ENCODE measurements around the gene GPR153. TPM values are rescaled to one million over a fixed set of nuclear protein-coding genes. Genes with fewer than 3 reads are reported as not detected.

Gene GPR153
- polyA plus RNA-seq, 1 donor from 2014 or later = 26.9 TPM

DNA sequence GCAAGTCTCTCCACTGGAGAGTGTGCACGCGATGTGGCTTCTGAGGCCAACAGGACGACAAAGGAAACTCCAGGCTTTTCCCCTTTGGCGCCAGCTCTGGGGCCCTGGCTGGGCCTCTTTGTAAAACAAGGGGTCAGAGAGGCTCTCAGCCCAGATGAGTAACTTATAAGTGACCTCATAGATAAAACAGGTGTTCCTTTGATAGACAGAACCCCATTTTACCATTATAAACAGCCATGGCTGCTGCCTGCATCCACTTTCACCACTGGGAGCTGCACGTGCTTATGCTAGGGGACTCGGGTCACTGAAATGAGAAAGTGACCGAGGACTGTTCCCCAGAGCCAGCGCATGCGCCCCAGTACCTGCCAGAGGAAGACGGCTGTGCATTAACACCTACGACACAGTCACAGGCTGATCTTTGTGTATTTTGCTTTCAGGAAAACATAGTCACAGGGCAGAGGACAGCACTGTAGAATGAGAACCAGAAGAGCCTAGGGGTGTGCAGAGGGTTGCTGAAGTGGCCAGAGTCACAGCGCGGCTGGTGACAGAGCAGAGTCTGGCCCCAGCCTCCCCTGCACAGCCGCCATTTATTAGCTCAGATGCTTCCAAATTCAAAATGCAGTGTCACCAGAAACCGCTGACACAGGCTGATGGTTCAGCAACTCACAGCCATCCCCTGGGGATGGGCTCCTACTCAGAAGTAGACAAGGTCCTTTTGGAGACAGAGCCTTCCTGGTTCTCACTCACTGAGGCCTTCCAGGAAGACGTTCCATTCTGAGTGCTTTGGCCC lies 42.3 kb downstream of the GPR153 start:
- Histone ChIP-seq H3K36me3 (ENCODE audit: insufficient read depth, low read length) (no peaks in the 10 kb centered on the region), H3K4me2 (ENCODE audit: low read length) (no peak overlapping the region), H4K20me1 (ENCODE audit: insufficient read depth) (no peaks in the 10 kb centered on the region), H3K27me3 (ENCODE audit: insufficient read depth, low read depth, low read length) (no peaks in the 10 kb centered on the region), H3K9me2 (ENCODE audit: insufficient read depth, low read length) (no peaks in the 10 kb centered on the region), H3K9me3 (ENCODE audit: low read length) (no peaks in the 10 kb centered on the region), H3K79me2 (replicated peaks; ENCODE audit: insufficient read depth, low read length) (no peaks in the 10 kb centered on the region), H3K27ac (ENCODE audit: low read length) (no peak overlapping the region), H3F3A (ENCODE audit: insufficient read depth, low read length, poor library complexity, severe bottlenecking) (no peaks in the 10 kb centered on the region), H2AFZ (ENCODE audit: low read depth, low read length) (no peak overlapping the region), H3K9ac (ENCODE audit: low read length) (no peak overlapping the region), H3K4me3 (ENCODE audit: low read length) (no peak overlapping the region)
- TF ChIP-seq EZH2 (IDR thresholded peaks at IDR 0.05; ENCODE audit: borderline replicate concordance, insufficient read depth, low read length, poor library complexity, severe bottlenecking) (no peak), SMC3 (conservative IDR thresholded peaks at IDR 0.05; ENCODE audit: poor library complexity) (no peak), MXI1 (conservative IDR thresholded peaks at IDR 0.05; ENCODE audit: poor library complexity, severe bottlenecking) (no peak), EP300 (conservative IDR thresholded peaks at IDR 0.05; ENCODE audit: poor library complexity, severe bottlenecking) (no peak), RAD21 (conservative IDR thresholded peaks at IDR 0.05) (no peak), POLR2AphosphoS5 (IDR thresholded peaks at IDR 0.05) (no peak), TAF1 (IDR thresholded peaks at IDR 0.05; ENCODE audit: low read depth) (no peak)
- TF ChIP-seq, protein P1, sequence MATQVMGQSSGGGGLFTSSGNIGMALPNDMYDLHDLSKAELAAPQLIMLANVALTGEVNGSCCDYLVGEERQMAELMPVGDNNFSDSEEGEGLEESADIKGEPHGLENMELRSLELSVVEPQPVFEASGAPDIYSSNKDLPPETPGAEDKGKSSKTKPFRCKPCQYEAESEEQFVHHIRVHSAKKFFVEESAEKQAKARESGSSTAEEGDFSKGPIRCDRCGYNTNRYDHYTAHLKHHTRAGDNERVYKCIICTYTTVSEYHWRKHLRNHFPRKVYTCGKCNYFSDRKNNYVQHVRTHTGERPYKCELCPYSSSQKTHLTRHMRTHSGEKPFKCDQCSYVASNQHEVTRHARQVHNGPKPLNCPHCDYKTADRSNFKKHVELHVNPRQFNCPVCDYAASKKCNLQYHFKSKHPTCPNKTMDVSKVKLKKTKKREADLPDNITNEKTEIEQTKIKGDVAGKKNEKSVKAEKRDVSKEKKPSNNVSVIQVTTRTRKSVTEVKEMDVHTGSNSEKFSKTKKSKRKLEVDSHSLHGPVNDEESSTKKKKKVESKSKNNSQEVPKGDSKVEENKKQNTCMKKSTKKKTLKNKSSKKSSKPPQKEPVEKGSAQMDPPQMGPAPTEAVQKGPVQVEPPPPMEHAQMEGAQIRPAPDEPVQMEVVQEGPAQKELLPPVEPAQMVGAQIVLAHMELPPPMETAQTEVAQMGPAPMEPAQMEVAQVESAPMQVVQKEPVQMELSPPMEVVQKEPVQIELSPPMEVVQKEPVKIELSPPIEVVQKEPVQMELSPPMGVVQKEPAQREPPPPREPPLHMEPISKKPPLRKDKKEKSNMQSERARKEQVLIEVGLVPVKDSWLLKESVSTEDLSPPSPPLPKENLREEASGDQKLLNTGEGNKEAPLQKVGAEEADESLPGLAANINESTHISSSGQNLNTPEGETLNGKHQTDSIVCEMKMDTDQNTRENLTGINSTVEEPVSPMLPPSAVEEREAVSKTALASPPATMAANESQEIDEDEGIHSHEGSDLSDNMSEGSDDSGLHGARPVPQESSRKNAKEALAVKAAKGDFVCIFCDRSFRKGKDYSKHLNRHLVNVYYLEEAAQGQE (IDR thresholded peaks at IDR 0.05; ENCODE audit: borderline replicate concordance) = no peak
- TF ChIP-seq, protein P2, sequence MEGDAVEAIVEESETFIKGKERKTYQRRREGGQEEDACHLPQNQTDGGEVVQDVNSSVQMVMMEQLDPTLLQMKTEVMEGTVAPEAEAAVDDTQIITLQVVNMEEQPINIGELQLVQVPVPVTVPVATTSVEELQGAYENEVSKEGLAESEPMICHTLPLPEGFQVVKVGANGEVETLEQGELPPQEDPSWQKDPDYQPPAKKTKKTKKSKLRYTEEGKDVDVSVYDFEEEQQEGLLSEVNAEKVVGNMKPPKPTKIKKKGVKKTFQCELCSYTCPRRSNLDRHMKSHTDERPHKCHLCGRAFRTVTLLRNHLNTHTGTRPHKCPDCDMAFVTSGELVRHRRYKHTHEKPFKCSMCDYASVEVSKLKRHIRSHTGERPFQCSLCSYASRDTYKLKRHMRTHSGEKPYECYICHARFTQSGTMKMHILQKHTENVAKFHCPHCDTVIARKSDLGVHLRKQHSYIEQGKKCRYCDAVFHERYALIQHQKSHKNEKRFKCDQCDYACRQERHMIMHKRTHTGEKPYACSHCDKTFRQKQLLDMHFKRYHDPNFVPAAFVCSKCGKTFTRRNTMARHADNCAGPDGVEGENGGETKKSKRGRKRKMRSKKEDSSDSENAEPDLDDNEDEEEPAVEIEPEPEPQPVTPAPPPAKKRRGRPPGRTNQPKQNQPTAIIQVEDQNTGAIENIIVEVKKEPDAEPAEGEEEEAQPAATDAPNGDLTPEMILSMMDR (IDR thresholded peaks at IDR 0.05; ENCODE audit: poor library complexity, severe bottlenecking) = no peak

DNA sequence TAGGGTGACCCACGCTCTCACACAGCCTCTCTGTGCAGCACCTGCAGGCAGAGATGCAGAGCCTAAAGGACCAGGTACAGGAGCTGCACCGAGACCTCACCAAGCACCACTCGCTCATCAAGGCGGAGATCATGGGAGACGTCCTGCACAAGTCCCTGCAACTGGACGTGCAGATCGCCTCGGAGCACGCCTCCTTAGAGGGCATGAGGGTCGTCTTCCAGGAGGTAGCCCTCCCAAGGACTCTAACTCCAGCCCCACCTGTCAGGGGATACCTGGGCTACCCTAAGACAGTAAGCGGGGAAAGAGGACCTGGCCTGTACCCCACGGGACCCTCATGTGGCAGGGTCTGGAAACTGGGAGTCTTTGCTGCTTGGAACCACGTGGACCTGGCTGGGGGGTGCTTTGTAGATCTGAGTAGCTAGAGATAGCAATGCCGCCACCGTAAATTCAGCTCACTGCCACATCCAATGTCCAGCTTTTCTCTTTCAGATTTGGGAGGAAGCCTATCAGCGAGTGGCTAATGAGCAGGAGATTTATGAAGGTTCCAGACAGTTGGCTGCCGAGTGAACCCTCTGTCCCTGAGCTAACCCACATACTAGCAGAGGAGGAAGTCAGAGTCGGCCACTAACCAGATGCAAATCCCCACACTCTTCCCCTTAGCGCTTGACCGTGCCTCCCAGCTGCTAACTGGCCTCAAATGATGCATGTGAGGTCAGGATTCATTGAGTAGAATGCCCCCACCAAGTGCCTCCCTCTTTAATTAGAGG lies 48.5 kb downstream of the GPR153 start:
- TF ChIP-seq RAD21 (conservative IDR thresholded peaks at IDR 0.05) (no peak), EZH2 (IDR thresholded peaks at IDR 0.05; ENCODE audit: borderline replicate concordance, insufficient read depth, low read length, poor library complexity, severe bottlenecking) (no peak), EP300 (conservative IDR thresholded peaks at IDR 0.05; ENCODE audit: poor library complexity, severe bottlenecking) (no peak), SMC3 (conservative IDR thresholded peaks at IDR 0.05; ENCODE audit: poor library complexity) (no peak), POLR2AphosphoS5 (IDR thresholded peaks at IDR 0.05) (no peak), TAF1 (IDR thresholded peaks at IDR 0.05; ENCODE audit: low read depth) (no peak), MXI1 (conservative IDR thresholded peaks at IDR 0.05; ENCODE audit: poor library complexity, severe bottlenecking) (no peak)
- TF ChIP-seq, protein P1 (IDR thresholded peaks at IDR 0.05; ENCODE audit: borderline replicate concordance) = no peak
- TF ChIP-seq, protein P2 (IDR thresholded peaks at IDR 0.05; ENCODE audit: poor library complexity, severe bottlenecking) = no peak
- Histone ChIP-seq H3K36me3 (ENCODE audit: insufficient read depth, low read length) (no peaks in the 10 kb centered on the region), H3F3A (ENCODE audit: insufficient read depth, low read length, poor library complexity, severe bottlenecking) (no peaks in the 10 kb centered on the region), H3K9me2 (ENCODE audit: insufficient read depth, low read length) (no peaks in the 10 kb centered on the region), H3K9ac (ENCODE audit: low read length) (no peak overlapping the region), H3K4me2 (ENCODE audit: low read length) (no peak overlapping the region), H3K79me2 (replicated peaks; ENCODE audit: insufficient read depth, low read length) (no peaks in the 10 kb centered on the region), H3K9me3 (ENCODE audit: low read length) (no peaks in the 10 kb centered on the region), H3K27ac (ENCODE audit: low read length) (no peak overlapping the region), H2AFZ (ENCODE audit: low read depth, low read length) (no peak overlapping the region), H3K4me3 (ENCODE audit: low read length) (no peak overlapping the region), H3K27me3 (ENCODE audit: insufficient read depth, low read depth, low read length) (peaks cover 14% of the 10 kb centered on the region), H4K20me1 (ENCODE audit: insufficient read depth) (no peaks in the 10 kb centered on the region)

Data from neural cell (in vitro differentiated cells).